ENCODE results near the gene MAP1LC3C. TPM values are rescaled to one million over a fixed set of nuclear protein-coding genes. Genes with fewer than 3 reads are reported as not detected.

MAP1LC3C gene
- total RNA-seq, 2 experiments from 2014 or later = not detected

- no peak for TF ChIP-seq CTCF (conservative IDR thresholded peaks at IDR 0.05; ENCODE audit: low read length)
Measured at GRCh38 chr1:241972703-241973369, 26.1 kb downstream of the MAP1LC3C start.

GRCh38 chr1:241968611-241969010, 30.3 kb downstream of the MAP1LC3C start:
- intact Hi-C loops (cut with micrococcal nuclease; ENCODE audit: unreplicated experiment) = no loop called here
- Histone ChIP-seq H3K79me2 (ENCODE audit: insufficient read depth, low read depth, low read length) (no peaks in the 10 kb centered on the region), H3K4me2 (ENCODE audit: low read length) (no peak overlapping the region), H4K20me1 (ENCODE audit: insufficient read depth, low read length) (no peaks in the 10 kb centered on the region), H3K9me3 (ENCODE audit: low read length) (no peaks in the 10 kb centered on the region), H3K36me3 (ENCODE audit: insufficient read depth, low read length) (no peaks in the 10 kb centered on the region), H3K4me3 (ENCODE audit: low read depth, low read length, poor library complexity, severe bottlenecking) (no peak overlapping the region), H3K4me1 (ENCODE audit: insufficient read depth, low read length, poor library complexity, severe bottlenecking) (no peaks in the 10 kb centered on the region), H3K27ac (ENCODE audit: low read depth, low read length, poor library complexity, severe bottlenecking) (no peak overlapping the region), H3K9me2 (ENCODE audit: insufficient read depth, low read length) (no peaks in the 10 kb centered on the region), H2AFZ (ENCODE audit: low read length) (no peak overlapping the region)
- DNase-seq (ENCODE audit: low spot score) = no peak
- ChIA-PET CTCF (ENCODE audit: unreplicated experiment) (no interaction called here), POLR2A (interaction anchor here (0.7 kb wide), 1 partner anchor 449 kb away, joined by 3 read pairs; the partner anchor contains the start of gene FH)
- TF ChIP-seq CTCF (conservative IDR thresholded peaks at IDR 0.05; ENCODE audit: low read length) (no peak), EZH2phosphoT487 (IDR thresholded peaks at IDR 0.05; ENCODE audit: borderline replicate concordance, low read depth, low read length) (no peak)
- BruUV-seq (replicated peaks) = no TSS peak

More at GRCh38 chr1:241972703-241973369, 26.1 kb downstream of the MAP1LC3C start:
- H3K4me1 ChIP-seq (ENCODE audit: insufficient read depth, low read length, poor library complexity, severe bottlenecking) = no peaks in the 10 kb centered on the region
- no peaks in the 10 kb centered on the region for H3K36me3 ChIP-seq (ENCODE audit: insufficient read depth, low read length)
- no peak for DNase-seq (ENCODE audit: low spot score)
- no peaks in the 10 kb centered on the region for H3K79me2 ChIP-seq (ENCODE audit: insufficient read depth, low read depth, low read length)
- no peaks in the 10 kb centered on the region for H3K9me2 ChIP-seq (ENCODE audit: insufficient read depth, low read length)
- no peaks in the 10 kb centered on the region for H4K20me1 ChIP-seq (ENCODE audit: insufficient read depth, low read length)
- BruUV-seq (replicated peaks) = no TSS peak
- H2AFZ ChIP-seq (ENCODE audit: low read length) = no peak overlapping the region
- no peak overlapping the region for H3K27ac ChIP-seq (ENCODE audit: low read depth, low read length, poor library complexity, severe bottlenecking)
- POLR2A ChIA-PET = interaction anchor here (1.4 kb wide), 1 partner anchor 22 kb away, joined by 3 read pairs; no protein-coding TSS in a partner anchor
- CTCF ChIA-PET (ENCODE audit: unreplicated experiment) = interaction anchor here (0.6 kb wide), 1 partner anchor 35 kb away, joined by 5 read pairs; no protein-coding TSS in a partner anchor
- H3K9me3 ChIP-seq (ENCODE audit: low read length) = no peaks in the 10 kb centered on the region
- intact Hi-C loops (cut with micrococcal nuclease; ENCODE audit: unreplicated experiment) = no loop called here
- no peak overlapping the region for H3K4me2 ChIP-seq (ENCODE audit: low read length)
- H3K4me3 ChIP-seq (ENCODE audit: low read depth, low read length, poor library complexity, severe bottlenecking) = no peak overlapping the region

GRCh38 chr1:241964550-241965282, 34.2 kb downstream of the MAP1LC3C start:
- ChIA-PET POLR2A (interaction anchor here (0.7 kb wide), 1 partner anchor 373 kb away, joined by 4 read pairs; no protein-coding TSS in a partner anchor), CTCF (ENCODE audit: unreplicated experiment) (no interaction called here)
- no peaks in the 10 kb centered on the region for H4K20me1 ChIP-seq (ENCODE audit: insufficient read depth, low read length)
- no TSS peak for BruUV-seq (replicated peaks)
- no peak overlapping the region for H2AFZ ChIP-seq (ENCODE audit: low read length)
- TF ChIP-seq EZH2phosphoT487 (IDR thresholded peaks at IDR 0.05; ENCODE audit: borderline replicate concordance, low read depth, low read length) (no peak), CTCF (conservative IDR thresholded peaks at IDR 0.05; ENCODE audit: low read length) (no peak)
- no peak overlapping the region for H3K27ac ChIP-seq (ENCODE audit: low read depth, low read length, poor library complexity, severe bottlenecking)
- H3K9me2 ChIP-seq (ENCODE audit: insufficient read depth, low read length) = no peaks in the 10 kb centered on the region
- H3K79me2 ChIP-seq (ENCODE audit: insufficient read depth, low read depth, low read length) = no peaks in the 10 kb centered on the region
- H3K4me3 ChIP-seq (ENCODE audit: low read depth, low read length, poor library complexity, severe bottlenecking) = no peak overlapping the region
- H3K36me3 ChIP-seq (ENCODE audit: insufficient read depth, low read length) = no peaks in the 10 kb centered on the region
- intact Hi-C loops (cut with micrococcal nuclease; ENCODE audit: unreplicated experiment) = no loop called here
- H3K4me2 ChIP-seq (ENCODE audit: low read length) = no peak overlapping the region
- H3K4me1 ChIP-seq (ENCODE audit: insufficient read depth, low read length, poor library complexity, severe bottlenecking) = no peaks in the 10 kb centered on the region
- no peaks in the 10 kb centered on the region for H3K9me3 ChIP-seq (ENCODE audit: low read length)
- no peak for DNase-seq (ENCODE audit: low spot score)

Data from OCI-LY7 (cell line).